ENCODE data around the gene DTX3. TPM values are rescaled to one million over a fixed set of nuclear protein-coding genes. Genes with fewer than 3 reads are reported as not detected.

Gene DTX3
- total RNA-seq, 1 experiment from 2014 or later: 11.9 TPM

DNA sequence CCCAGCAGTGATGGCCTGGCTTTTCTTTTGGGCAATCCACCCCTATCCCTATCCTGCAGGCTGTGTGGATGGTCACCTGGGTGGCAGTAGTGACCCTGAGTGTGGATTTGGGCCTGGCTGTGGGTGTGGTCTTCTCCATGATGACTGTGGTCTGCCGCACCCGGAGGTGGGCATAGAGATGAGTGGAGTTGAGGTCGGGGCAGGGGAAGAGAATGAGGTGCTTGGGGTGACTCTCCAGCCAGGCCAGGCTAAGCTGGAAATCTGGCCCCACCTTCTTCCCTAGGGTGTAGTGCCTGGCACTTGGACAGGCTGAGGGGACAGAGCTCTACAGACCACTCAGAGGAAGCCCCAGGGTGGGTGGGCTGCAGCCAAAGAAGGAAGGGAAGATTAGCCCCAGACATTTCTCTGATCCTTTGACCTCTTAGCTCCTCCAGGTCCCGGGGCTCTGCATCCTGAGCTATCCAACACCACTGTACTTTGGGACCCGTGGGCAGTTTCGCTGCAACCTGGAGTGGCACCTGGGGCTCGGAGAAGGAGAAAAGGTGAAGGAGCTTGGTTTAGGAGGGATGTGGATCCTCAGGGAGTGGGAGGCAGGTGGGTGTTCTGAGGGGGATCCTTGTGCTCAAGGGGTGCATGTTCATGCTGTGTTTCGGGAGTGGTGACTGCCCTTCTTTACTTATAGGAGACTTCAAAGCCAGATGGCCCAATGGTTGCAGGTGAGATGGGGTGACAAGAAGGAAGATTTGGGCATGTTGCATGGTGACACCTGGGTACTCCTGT is 20.0 kb downstream of the DTX3 start:
- Histone ChIP-seq H3K4me1 (ENCODE audit: insufficient read depth, low read length) (no peaks in the 10 kb centered on the region), H3K27ac (ENCODE audit: low read length) (no peak overlapping the region), H3K9me3 (ENCODE audit: low read length) (no peaks in the 10 kb centered on the region), H3K9ac (ENCODE audit: low read length) (no peak overlapping the region), H3F3A (ENCODE audit: low read length, unreplicated experiment) (no peaks in the 10 kb centered on the region), H2AFZ (ENCODE audit: low read length) (no peak overlapping the region), H3K36me3 (ENCODE audit: low read depth, low read length) (no peaks in the 10 kb centered on the region; the same call in 1 of the 2 replicates), H3K4me2 (ENCODE audit: low read length) (no peak overlapping the region), H3K9me2 (replicated peaks; ENCODE audit: low read length) (no peaks in the 10 kb centered on the region), H3K27me3 (ENCODE audit: low read length) (peaks cover 15% of the 10 kb centered on the region), H3K4me3 (ENCODE audit: low read length) (no peak overlapping the region), H3K79me2 (ENCODE audit: low read length) (no peaks in the 10 kb centered on the region), H4K20me1 (ENCODE audit: low read length) (no peaks in the 10 kb centered on the region)
- no TSS peak for BruUV-seq (replicated peaks)
- TF ChIP-seq EZH2phosphoT487 (IDR thresholded peaks at IDR 0.05; ENCODE audit: borderline replicate concordance, low read length): no peak
- no peak for TF ChIP-seq EZH2 (IDR thresholded peaks at IDR 0.05; ENCODE audit: low read length, unreplicated experiment)
- no peak for TF ChIP-seq CTCF (conservative IDR thresholded peaks at IDR 0.05; ENCODE audit: low read depth, low read length)
- POLR2A ChIA-PET (ENCODE audit: unreplicated experiment): no interaction called here
- DNase-seq (no peak), ATAC-seq (no peak)
- CTCF ChIA-PET: no interaction called here
- intact Hi-C loops (cut with micrococcal nuclease): no loop called here

DNA sequence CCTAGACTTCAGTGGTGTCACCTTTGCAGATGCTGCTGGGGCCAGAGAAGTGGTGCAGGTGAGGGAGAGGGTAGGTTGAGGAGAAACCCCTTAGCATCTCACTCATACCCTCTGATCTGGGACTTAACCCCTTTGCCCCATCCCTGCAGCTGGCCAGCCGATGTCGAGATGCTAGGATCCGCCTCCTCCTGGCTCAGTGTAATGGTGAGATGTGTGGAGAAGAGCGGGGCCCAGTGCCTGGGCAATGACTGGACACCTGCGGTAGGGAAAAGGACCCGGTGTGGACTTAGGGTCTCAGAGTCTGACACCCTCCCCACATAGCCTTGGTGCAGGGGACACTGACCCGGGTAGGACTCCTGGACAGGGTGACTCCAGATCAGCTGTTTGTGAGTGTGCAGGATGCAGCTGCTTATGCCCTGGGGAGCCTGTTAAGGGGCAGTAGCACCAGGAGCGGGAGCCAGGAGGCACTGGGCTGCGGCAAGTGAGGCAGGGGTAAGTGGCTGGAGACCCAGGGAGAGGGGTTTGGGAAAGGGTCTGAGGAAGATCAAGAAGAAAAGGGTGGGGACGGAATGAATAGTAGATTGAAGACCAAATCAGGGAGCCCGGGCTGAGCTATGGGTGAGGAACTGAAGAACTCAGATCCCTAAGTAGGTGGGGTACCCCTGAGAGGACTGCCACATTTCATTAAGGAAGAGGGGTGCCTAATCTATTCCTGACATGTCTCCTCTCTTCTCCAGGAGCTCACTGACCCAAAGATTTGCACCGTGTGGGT is 20.8 kb downstream of the DTX3 start:
- H4K20me1 ChIP-seq (ENCODE audit: low read length): no peaks in the 10 kb centered on the region

More for the DNA sequence above, 20.8 kb downstream of the DTX3 start:
- no TSS peak for BruUV-seq (replicated peaks)
- intact Hi-C loops (cut with micrococcal nuclease): no loop called here
- no peaks in the 10 kb centered on the region; the same call in 1 of the 2 replicates for H3K36me3 ChIP-seq (ENCODE audit: low read depth, low read length)
- no peaks in the 10 kb centered on the region for H3F3A ChIP-seq (ENCODE audit: low read length, unreplicated experiment)
- POLR2A ChIA-PET (ENCODE audit: unreplicated experiment): no interaction called here
- no peaks in the 10 kb centered on the region for H3K79me2 ChIP-seq (ENCODE audit: low read length)
- no peak overlapping the region for H3K4me3 ChIP-seq (ENCODE audit: low read length)
- H2AFZ ChIP-seq (ENCODE audit: low read length): no peak overlapping the region
- H3K9me3 ChIP-seq (ENCODE audit: low read length): no peaks in the 10 kb centered on the region
- no peaks in the 10 kb centered on the region for H3K9me2 ChIP-seq (replicated peaks; ENCODE audit: low read length)
- H3K4me1 ChIP-seq (ENCODE audit: insufficient read depth, low read length): no peaks in the 10 kb centered on the region
- CTCF ChIA-PET: no interaction called here
- peaks cover 9% of the 10 kb centered on the region for H3K27me3 ChIP-seq (ENCODE audit: low read length)
- no peak for ATAC-seq
- H3K4me2 ChIP-seq (ENCODE audit: low read length): no peak overlapping the region
- no peak for DNase-seq
- H3K9ac ChIP-seq (ENCODE audit: low read length): no peak overlapping the region
- no peak for TF ChIP-seq CTCF (conservative IDR thresholded peaks at IDR 0.05; ENCODE audit: low read depth, low read length)
- no peak for TF ChIP-seq EZH2 (IDR thresholded peaks at IDR 0.05; ENCODE audit: low read length, unreplicated experiment)
- TF ChIP-seq EZH2phosphoT487 (IDR thresholded peaks at IDR 0.05; ENCODE audit: borderline replicate concordance, low read length): no peak
- no peak overlapping the region for H3K27ac ChIP-seq (ENCODE audit: low read length)
